ENCODE measurements around the gene SERPINE3. TPM values are rescaled to one million over a fixed set of nuclear protein-coding genes. Genes with fewer than 3 reads are reported as not detected.

The SERPINE3 gene
- not detected in 5 replicates for total RNA-seq (2022; extraction: Qiagen RNA extraction)

DNA sequence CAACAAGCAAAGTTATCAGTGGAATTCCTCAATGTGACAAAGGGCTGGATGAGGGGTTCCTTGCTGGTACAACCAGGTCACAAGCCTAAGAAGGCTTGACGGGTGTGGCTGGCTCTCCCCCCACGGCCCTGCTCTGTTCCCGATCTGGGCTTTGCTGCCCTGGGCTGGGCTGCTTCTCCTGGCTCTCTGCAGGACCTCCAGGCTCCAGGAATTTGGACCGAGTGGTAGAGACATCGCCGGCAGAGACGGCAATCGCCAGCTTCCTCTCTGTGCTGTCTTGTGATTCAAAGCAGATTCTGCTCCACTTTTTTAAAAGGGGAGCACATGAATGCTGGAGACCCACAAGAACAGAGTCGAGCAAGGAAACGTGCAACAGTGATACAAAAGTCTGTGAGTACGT is at the start of gene SERPINE3:
SERPINE3 (plus strand) TSS at position 338 of the 400 bp plus-strand sequence. CDS start 1,401 bp downstream, outside the sequence.

Other genes with a start within 250 kb of the SERPINE3 start
- not detected in 5 replicates for gene C13orf42, start 228.4 kb upstream of the SERPINE3 start, total RNA-seq (2022; extraction: Qiagen RNA extraction)
- 2.0 to 2.6 TPM (median 2.2 TPM) in 5 replicates for gene FAM124A, start 117.3 kb upstream of the SERPINE3 start, total RNA-seq (2022; extraction: Qiagen RNA extraction)
- gene INTS6, start 113.3 kb downstream of the SERPINE3 start, total RNA-seq (2022; extraction: Qiagen RNA extraction) = 8.3 to 11.7 TPM (median 9.5 TPM) in 5 replicates
- 2.6 to 3.3 TPM (median 3.2 TPM) in 5 replicates for gene WDFY2, start 244.8 kb downstream of the SERPINE3 start, total RNA-seq (2022; extraction: Qiagen RNA extraction)

Data from A549 treated with CORT108297 at 1 μM for 4 hours (cell line).